Ishikawa (cell line): ENCODE measurements around the gene NCOA7.

ENCODE experiments used
- CREB1 ChIP-seq: IDR thresholded peaks from 2 replicates; pipeline ENCODE4 v1.6.1; 2012; ENCODE audit warnings: low read depth
- TEAD4 ChIP-seq: IDR thresholded peaks from 2 replicates; pipeline ENCODE4 v1.6.1; 2012

DNA sequence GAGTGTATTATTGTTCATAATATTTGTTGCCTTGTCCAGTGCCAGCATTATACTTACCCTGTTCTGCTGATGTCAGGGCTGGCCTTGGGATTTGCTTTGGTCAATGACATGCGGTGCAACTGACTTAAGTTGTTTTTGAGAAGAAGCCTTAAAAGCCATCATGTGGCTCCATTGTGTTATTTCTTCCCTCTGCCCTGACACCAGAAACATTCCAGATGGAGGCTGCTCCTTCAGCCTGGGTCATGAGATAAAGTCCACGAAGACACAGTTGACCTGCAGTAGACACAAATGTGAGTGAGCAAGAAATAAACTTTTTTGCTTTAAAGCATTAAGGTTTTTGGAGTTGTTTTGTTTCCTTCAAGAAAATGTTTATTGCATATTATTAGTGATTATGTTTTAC is 158.3 kb downstream of the NCOA7 start:
- TF ChIP-seq TEAD4 (no peak), CREB1 (no peak)
